OCI-LY7 (cell line): ENCODE measurements around the gene TMEM119.

Source experiments
- EZH2phosphoT487 ChIP-seq: fragments of 200-600 bp; sonication (generic); IDR thresholded peaks from 2 replicates; pipeline ENCODE4 v1.6.1; 2018; ENCODE audit warnings: low read depth, borderline replicate concordance, mild to moderate bottlenecking, mixed run types, antibody characterized with exemption, low read length, moderate library complexity, mixed read lengths
- TF ChIP-seq, protein P1 (sequence below): fragments of 200-600 bp; sonication (generic); conservative IDR thresholded peaks from 2 replicates; pipeline ENCODE4 v1.5.1; 2014; ENCODE audit warnings: mild to moderate bottlenecking, antibody characterized with exemption, low read length, moderate library complexity, mixed read lengths

- TF ChIP-seq, protein P1, sequence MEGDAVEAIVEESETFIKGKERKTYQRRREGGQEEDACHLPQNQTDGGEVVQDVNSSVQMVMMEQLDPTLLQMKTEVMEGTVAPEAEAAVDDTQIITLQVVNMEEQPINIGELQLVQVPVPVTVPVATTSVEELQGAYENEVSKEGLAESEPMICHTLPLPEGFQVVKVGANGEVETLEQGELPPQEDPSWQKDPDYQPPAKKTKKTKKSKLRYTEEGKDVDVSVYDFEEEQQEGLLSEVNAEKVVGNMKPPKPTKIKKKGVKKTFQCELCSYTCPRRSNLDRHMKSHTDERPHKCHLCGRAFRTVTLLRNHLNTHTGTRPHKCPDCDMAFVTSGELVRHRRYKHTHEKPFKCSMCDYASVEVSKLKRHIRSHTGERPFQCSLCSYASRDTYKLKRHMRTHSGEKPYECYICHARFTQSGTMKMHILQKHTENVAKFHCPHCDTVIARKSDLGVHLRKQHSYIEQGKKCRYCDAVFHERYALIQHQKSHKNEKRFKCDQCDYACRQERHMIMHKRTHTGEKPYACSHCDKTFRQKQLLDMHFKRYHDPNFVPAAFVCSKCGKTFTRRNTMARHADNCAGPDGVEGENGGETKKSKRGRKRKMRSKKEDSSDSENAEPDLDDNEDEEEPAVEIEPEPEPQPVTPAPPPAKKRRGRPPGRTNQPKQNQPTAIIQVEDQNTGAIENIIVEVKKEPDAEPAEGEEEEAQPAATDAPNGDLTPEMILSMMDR, result no peak
- no peak for TF ChIP-seq EZH2phosphoT487
Observed at GRCh38 chr12:108625228-108625627, 27.3 kb upstream of the TMEM119 start.
